ENCODE results near the gene GPR155.
"Not testable (repeated sequence)": the region's sequence is repeated elsewhere in the genome, so short reads cannot be mapped to it uniquely, and the experiment has no call there.

Gene GPR155

DNA sequence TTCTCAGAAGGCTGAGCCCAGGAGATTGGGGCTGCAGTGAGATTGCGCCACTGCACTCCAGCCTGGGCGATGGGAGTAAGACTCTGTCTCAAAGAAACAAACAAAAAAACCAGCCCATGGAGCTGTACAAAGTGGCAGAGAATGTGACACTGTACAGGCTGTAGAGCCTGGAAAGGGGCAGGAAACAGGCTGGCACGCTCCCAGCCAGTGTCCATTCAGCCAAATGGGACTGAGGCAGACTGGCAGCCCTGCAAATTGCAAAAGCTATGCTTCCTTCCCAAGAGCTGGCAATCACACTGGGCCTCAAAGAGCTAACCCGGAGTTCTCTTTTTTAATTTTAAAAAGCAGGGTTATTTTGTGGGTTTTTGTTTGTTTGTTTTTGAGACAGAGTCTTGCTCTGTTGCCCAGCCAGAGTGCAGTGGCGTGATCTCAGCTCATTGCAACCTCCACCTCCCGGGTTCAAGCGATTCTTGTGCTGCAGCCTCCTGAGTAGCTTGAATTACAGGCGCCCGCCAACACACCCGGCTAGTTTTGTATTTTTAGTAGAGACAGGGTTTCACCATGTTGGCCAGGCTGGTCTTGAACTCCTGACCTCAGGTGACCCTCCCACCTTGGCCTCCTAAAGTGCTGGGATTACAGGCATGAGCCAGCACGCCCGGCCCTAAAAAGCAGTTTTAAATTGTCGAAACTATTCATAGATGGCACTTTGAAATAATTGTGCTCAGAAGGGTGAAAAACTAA, 48.5 kb downstream of the GPR155 start:
- no peak for DNase-seq (ENCODE audit: low read depth, low spot score)

DNA sequence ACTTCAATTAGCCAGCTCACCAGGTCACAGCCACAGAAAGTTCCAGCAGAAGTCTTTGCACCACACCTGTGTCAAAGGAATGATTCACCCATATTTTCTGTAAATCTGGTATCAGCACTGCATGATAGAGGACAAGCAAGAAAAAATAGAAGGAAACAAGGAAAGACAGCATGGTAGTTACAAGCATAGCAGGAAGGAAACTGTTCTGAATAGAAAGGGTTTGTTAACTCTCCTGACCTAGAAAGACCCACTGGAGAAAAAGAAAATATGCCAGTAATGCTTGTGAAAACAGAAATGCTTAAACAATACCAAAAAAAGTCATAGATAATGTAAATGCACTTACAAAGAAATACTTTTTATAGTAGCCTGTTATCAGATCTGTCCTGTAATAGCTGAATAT, 50.5 kb downstream of the GPR155 start:
- no peak for DNase-seq (ENCODE audit: low read depth, low spot score)

DNA sequence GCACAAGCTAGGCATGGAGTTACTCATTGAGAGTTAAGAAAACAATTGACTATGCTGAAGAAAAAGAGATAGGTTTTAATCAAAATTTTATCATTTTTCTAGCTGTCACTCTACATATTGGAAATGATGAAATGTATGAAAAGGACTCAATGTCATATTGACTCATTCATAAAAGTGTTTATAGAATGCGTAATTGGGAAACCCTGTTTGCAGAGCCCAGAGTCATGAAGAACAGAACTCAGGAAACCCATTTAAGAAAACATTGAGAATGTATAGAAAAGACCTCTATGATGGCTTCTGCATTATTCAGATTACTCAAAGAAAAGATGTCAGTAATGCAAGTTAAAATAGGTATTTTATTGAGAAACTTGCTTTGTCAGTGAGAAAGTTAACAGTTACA, 54.9 kb downstream of the GPR155 start:
- no peak for DNase-seq (ENCODE audit: low read depth, low spot score)

DNA sequence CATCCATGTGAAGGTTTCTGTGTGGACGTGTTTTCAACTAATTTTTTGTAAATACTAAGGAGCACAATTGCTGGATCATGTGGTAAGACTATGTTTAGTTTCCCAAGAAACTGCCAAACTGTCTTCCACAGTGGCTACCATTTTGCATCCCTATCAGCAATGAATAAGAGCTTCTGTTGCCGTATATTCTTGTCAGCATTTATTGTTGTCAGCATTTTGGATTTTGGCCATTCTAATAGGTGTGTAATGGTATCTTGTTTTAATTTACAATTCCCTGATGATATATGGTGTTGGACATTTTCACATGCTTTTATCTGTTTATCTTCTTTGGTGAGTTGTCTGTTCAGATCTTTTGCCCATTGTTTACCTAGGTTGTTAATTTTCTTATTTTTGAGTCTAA, 56.8 kb downstream of the GPR155 start:
- no peak for DNase-seq (ENCODE audit: low read depth, low spot score)

DNA sequence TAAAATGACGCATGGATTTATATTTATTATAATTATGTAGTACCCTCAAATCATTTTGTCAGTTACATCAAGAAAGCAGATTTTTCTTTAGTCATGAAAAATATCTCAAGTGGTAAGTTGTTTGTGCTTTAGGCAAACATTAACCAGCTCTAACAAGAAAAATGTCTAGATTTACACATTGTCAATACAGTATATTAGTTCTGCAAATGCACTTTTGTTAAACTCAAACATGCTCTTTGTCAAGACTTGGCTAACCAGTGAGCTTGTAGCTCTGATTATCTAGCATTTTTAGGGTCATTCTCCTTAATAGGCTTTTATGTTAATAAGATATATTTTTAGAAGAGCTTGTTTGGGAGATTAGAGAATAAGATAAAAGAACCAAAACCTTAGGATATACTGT, 58.6 kb downstream of the GPR155 start:
- DNase-seq (ENCODE audit: low read depth, low spot score), result no peak

DNA sequence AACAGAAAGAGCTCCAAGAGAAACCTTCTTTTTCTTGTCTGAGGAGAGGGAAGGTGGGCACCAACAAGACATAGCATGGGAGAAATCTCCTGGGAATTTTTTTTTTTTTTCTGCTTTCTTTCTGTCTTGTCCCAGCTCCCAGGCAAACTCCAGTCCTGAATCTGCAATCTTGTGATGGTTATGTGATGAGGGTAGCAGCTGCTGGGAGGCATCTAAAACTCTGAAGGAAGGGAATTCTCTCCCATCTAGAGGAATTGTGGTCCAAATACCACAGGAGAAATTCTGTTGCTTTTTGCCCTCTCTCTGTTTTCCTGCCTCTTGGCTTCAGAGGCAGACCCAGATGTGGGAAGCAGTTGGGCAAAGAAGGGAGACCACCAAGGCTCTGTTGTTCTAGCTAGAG, 74.6 kb downstream of the GPR155 start:
- DNase-seq (ENCODE audit: low read depth, low spot score), result no peak

DNA sequence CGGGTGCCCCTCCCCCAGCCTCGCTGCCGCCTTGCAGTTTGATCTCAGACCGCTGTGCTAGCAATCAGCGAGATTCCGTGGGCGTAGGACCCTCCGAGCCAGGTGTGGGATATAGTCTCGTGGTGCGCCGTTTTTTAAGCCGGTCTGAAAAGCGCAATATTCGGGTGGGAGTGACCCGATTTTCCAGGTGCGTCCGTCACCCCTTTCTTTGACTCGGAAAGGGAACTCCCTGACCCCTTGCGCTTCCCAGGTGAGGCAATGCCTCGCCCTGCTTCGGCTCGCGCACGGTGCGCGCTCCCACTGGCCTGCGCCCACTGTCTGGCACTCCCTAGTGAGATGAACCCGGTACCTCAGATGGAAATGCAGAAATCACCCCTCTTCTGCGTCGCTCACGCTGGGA, 76.8 kb downstream of the GPR155 start:
- not testable (repeated sequence) for DNase-seq (ENCODE audit: low read depth, low spot score)

DNA sequence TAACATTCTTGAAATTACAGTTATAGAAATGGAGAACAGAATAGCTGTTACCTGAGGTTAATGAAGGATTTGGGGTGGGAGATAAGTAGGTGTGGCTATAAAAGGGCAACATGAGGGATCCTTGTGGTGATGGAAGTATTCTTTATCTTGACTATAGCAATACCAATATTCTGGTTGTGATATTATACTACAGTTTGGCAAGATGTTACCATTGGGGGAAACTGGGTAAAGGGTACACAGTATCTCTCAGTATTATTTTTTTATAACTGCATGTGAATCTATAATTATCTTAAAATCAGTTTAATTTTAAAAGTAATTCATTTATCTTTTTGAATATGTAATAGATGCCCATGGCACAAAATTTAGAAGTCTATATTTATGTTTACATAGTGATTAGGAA, 83.2 kb downstream of the GPR155 start:
- no peak for DNase-seq (ENCODE audit: low read depth, low spot score)

DNA sequence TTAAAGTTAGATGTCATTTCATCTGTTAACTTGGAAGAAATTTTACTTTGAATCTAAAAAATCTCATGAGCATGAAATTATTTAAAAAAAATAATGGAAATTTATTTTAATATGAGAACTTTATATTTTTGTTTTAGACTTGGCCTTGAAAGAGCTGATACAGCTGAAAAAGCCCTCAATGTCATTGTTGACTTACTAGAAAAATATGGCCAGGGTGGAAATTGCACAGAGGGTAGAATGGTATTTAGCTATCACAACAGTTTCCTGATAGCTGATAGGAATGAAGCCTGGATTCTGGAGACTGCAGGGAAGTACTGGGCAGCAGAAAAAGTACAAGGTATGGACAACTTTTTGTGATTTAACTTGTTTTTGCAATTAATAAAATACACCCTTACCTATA, 86.0 kb downstream of the GPR155 start:
- no peak for DNase-seq (ENCODE audit: low read depth, low spot score)

DNA sequence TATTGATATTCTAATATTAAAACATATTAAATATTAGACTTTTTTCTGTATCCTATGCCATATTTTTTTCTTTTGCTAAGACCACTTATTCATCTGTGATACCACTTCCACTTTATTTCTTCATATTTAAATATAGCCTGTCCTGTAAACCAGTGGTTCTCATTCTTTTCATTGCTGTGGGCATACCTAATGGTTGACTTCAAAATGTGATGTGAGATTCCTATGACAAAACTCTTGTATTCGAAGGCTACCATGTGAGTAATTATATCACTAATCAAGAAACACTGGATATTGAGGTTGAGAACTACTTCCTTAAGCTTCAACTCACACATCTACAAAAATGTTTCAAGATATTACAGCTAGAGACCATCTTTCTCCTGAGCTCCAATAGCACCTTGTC, 87.7 kb downstream of the GPR155 start:
- DNase-seq (ENCODE audit: low read depth, low spot score), result no peak

DNA sequence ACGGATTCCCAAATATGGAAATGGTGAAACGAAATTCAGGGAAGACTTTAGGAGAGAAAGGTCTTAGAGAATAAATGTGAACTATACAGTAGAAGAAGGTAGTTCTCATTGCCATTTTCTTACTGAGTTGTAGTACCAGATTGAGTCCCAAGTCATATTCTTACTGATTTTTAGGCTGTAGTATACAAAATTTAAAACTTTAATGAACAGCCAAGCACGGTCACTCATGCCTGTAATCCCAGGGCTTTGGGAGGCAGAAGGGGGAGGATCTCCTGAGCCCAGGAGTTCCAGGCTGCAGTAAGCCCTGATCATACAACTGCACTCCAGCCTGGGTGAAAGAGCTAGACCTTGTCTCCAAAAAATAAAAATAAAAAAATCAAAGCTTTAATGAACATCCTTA, 89.1 kb downstream of the GPR155 start:
- no peak for DNase-seq (ENCODE audit: low read depth, low spot score)

DNA sequence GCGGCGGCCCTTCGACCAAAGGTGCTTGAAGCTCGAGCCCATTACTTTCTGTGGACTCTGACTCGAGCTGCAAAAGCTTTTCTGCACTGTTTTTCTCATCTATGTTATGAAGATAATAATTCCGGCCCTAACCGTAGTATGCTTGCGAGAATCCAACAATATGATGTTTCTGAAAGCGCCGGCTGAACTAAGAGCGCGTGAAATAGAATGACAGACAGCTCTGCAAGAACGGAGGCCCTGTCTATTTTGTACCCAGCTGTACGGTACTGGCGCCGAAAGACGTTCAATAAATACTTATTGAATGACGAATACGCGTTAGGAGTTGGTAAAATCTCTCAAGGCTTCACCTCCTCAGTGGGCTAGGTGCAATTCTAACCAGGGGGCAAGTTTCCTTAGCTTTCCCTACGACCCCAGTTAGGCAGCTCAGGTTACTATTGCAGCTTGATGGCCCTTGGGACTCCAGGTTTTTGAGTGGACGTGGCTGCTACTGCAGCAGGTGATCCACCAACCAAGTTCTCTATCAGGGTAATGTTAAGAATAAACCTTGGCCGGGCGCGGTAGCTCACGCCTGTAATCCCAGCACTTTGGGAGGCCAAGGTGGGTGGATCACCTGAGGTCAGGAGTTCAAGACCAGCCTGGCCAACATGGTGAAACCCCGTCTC, 90.7 kb downstream of the GPR155 start:
- no peak for DNase-seq (ENCODE audit: low read depth, low spot score)

DNA sequence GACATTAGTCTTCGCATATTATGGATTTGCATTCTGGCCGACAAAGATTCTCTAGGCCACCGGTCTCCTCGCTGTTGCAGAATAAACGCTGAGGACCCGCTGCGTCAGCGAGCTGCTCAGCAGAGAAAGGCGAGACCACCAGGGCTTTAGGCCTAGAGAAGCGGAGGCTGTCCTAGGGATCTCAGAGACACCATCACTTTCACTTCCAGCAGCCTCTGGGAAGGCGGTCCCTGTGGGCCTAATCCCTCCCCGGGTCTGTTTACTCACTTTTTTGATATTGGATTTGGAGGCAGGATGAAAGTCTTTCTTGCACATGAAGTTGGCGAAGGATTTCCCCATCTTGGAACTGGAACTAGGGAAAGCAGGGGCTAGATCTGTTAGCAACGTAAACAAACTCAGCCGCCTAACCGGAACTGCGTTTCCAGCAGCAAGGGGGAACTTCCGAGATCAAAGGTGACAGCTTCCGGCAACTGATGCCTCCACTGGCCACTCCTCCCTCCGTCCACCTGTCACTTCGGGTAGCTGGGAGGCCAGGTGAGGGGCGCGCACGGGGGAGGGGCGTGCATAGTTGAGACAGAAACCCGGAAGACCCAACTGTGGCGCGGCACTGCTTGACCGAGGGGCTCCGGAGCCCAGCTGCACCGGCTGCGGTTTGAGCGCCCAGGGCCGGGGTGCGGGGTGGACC, 91.4 kb downstream of the GPR155 start, which contains the start of gene SCRN3:
Gene SCRN3 (plus strand): TSS at position 447 of the 685 bp plus-strand sequence. CDS start 2,554 bp downstream, outside the sequence.
- peak; percentile 95 for DNase-seq (ENCODE audit: low read depth, low spot score)

DNA sequence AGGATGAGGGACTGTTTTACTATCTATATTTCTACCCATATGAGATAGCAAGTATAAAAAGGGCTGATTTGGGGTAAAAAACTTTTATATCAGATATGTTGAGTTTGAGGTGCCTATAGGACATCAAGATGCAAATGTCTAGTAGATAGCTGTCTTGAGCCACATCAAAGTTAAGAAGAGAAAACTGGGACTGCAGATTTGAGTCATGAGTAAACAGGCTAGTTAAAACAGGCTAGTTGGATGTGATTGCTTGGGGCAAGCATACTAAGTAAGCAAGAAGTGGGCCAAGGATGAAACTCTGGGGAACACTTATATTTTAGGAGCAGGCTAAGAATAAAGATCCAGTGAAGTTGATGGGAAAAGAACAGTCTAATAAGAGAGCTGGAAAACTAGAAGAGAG, 94.1 kb downstream of the GPR155 start:
- no peak for DNase-seq (ENCODE audit: low read depth, low spot score)

DNA sequence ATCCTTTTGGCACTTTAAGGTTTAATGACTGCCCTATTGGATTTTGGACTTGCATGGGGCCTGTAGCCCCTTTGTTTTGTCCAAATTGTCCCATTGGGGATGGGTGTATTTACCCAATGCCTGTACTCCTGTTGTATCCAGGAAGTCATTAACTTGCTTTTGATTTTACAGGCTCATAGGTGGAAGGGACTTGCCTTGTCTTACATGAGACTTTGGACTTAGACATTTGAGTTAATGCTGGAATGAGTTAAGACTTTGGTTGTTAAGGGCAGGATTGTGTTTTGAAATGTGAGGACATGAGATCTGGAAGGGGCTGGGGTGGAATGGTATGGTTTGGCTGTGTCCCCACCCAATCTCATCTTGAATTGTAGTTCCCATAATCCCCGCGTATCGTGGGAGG, 96.5 kb downstream of the GPR155 start:
- not testable (repeated sequence) for DNase-seq (ENCODE audit: low read depth, low spot score)

DNA sequence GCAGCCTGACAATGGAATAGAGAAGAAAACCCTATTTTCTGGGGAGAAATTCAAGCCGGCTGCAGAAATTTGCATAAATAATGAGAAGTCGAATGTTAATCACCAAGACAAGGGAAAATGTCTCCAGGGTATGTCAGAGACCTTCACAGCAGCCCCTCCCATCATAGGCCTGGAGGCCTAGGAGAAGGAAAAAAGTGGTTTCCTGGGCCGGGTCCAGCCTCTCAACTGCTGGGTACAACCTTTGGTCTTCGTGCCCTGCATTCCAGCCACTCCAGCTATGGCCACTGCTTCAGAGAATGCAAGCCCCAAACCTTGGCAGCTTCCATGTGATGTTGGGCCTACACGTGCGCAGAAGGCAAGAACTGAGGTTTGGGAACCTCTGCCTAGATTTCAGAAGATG, 97.3 kb downstream of the GPR155 start:
- no peak for DNase-seq (ENCODE audit: low read depth, low spot score)

DNA sequence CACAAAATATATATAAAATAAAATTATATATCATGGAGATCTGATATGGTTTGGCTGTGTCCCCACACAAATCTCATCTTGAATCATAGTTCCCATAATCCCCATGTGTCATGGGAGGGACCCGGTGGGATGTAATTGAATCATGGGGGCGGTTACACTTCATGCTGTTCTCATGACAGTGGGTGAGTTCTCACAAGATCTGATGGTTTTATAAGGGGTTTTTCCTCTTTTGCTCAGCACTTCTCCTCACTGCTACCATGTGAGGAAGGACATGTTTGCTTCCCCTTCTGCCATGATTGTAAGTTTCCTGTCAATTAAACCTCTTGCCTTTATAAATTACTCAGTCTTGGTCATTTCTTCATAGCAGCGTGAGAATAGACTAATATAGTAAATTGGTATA, 98.1 kb downstream of the GPR155 start:
- not testable (repeated sequence) for DNase-seq (ENCODE audit: low read depth, low spot score)

DNA sequence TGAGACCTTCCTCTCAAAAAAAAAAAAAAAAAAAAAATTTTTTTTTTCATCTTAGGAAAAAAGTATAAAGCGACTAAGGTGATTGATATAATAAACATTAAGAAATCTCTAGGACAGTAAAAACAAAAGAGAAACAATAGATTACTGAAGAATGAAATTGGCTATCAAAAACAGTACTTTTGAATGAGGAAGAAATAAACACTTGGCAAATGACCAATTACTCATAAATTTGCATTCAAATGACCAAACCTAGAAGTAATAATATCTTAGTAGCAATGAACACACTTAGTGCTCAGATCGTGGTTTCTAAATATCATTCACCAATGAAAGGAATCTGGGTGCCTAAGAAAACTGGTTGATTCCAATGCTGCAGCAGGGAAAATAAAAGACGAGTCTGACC, 101.6 kb downstream of the GPR155 start:
- no peak for DNase-seq (ENCODE audit: low read depth, low spot score)

DNA sequence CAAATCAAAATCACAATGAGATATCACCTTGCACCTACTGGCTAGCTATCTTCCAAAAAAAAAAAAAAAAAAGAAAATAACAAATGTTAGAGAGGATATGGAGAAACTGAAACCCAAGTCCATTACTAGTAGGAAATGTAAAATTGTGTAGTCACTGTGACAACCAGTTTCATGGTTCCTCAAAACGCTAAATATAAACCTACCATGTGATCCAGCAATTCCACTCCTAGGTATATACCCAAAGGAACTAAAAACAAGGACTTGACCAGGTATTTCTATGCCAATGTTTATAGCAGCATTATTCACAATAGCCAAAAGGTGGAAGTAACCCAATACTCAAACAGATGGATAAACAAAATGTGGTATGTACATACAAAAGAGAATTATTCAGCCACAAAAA, 103.0 kb downstream of the GPR155 start:
- DNase-seq (ENCODE audit: low read depth, low spot score), result no peak
